Liver (tissue), 3 donors: ENCODE results near the gene MAPKAPK3.

Experiments used
- CTCF ChIP-seq: fragments of 150-350 bp; IDR thresholded peaks from 2 replicates; pipeline ENCODE4 v1.5.1; 2017; ENCODE audit warnings: improper control_type of control experiment, low read depth, low read length; ENCODE audit not compliant: missing input control
- EGR1 ChIP-seq, 2 donors: IDR thresholded peaks; 2 replicates each; pipeline ENCODE4 v1.6.1; 2016 to 2018; ENCODE audit warnings: antibody characterized with exemption in 2 of 2, low read depth in 2 of 2
- RAD21 ChIP-seq, 2 donors: IDR thresholded peaks; 2 replicates each; pipeline ENCODE4 v1.6.1; 2016; ENCODE audit warnings: antibody characterized with exemption in 2 of 2, mild to moderate bottlenecking in 2 of 2
- TAF1 ChIP-seq: conservative IDR thresholded peaks from 2 replicates; pipeline ENCODE4 v1.6.1; 2016; ENCODE audit warnings: antibody characterized with exemption, mild to moderate bottlenecking
- donor health status: healthy.
- donor health status: healthy.

GRCh38 chr3:50600841-50601591 lies 15.9 kb upstream of the MAPKAPK3 start:
- TF ChIP-seq CTCF (no peak), TAF1 (no peak), RAD21 (IDR thresholded peaks at IDR 0.05) (peak; percentile 19 to 51), EGR1 (IDR thresholded peaks at IDR 0.05; ENCODE audit: low read depth in 2 of 2) (peak in 1 of 2 donors; percentile 57)
